Caco-2 (cell line): ENCODE results near the gene OTOP1. TPM values are rescaled to one million over a fixed set of nuclear protein-coding genes. Genes with fewer than 3 reads are reported as not detected.

Source experiments
- Bru-seq: library from RNA; stranded (reverse); fragments of 400-500 nt; gene quantifications from one replicate; lab custom pipeline; 2021; lab: Mats Ljungman, UMichigan
- BruChase-seq, 2 experiments: library from RNA; stranded (reverse); fragments of 400-500 nt; gene quantifications; one replicate each; lab custom pipeline; 2021; lab: Mats Ljungman, UMichigan
- BruUV-seq: library from RNA; stranded (reverse); fragments of 400-500 nt; replicated peaks from 2 replicates; lab custom pipeline; 2021; lab: Mats Ljungman, UMichigan
- CTCF ChIA-PET: fragments of 300-600 bp; sonication (Branson Sonifier 250); formaldehyde crosslinking; loops from one replicate; lab custom pipeline; 2022; ENCODE audit warnings: antibody characterized with exemption; lab: Charles Lee
- POLR2A ChIA-PET: fragments of 300-600 bp; sonication (Branson Sonifier 250); formaldehyde crosslinking; loops from one replicate; lab custom pipeline; 2022; ENCODE audit warnings: antibody characterized with exemption; lab: Charles Lee
- DNase-seq, 2 experiments: peaks; one replicate each; pipeline versions ENCODE4 v3.0.0 to v3.0.0-alpha.2; 2020 to 2022
- H3K27me3 ChIP-seq: replicated peaks from 2 replicates; pipeline ENCODE4 v1.6.0; 2011; ENCODE audit warnings: low read length; ENCODE audit not compliant: control insufficient read depth, insufficient read depth
- H3K36me3 ChIP-seq: 2 replicates; pipeline ENCODE4 v1.5.1; 2011; ENCODE audit warnings: low read length; ENCODE audit not compliant: control insufficient read depth, insufficient read depth
- H3K4me1 ChIP-seq: fragments of 250-450 bp; sonication (Bioruptor Pico); 2 replicates; pipeline ENCODE4 v1.5.1; 2020; ENCODE audit warnings: mild to moderate bottlenecking
- H3K4me3 ChIP-seq: 2 replicates; pipeline ENCODE4 v1.5.1; 2011; ENCODE audit warnings: low read depth, mild to moderate bottlenecking, control low read depth, low read length
- H3K9me3 ChIP-seq: fragments of 250-450 bp; sonication (Bioruptor Pico); 2 replicates; pipeline ENCODE4 v1.5.1; 2020; ENCODE audit warnings: mild to moderate bottlenecking, moderate library complexity
- H3K27ac Mint-ChIP-seq: one replicate; pipeline ENCODE4 v1.8.0; 2022; ENCODE audit warnings: mixed read lengths; ENCODE audit not compliant: unreplicated experiment
- H3K27me3 Mint-ChIP-seq: one replicate; pipeline ENCODE4 v1.8.0; 2022; ENCODE audit warnings: mixed read lengths; ENCODE audit not compliant: insufficient read depth, unreplicated experiment
- H3K36me3 Mint-ChIP-seq: one replicate; pipeline ENCODE4 v1.8.0; 2022; ENCODE audit warnings: mild to moderate bottlenecking, mixed read lengths; ENCODE audit not compliant: insufficient read depth, unreplicated experiment
- H3K4me1 Mint-ChIP-seq: one replicate; pipeline ENCODE4 v1.8.0; 2022; ENCODE audit warnings: low read depth, mixed read lengths; ENCODE audit not compliant: unreplicated experiment
- H3K4me3 Mint-ChIP-seq: one replicate; pipeline ENCODE4 v1.8.0; 2022; ENCODE audit warnings: mild to moderate bottlenecking, moderate library complexity, mixed read lengths; ENCODE audit not compliant: unreplicated experiment
- H3K9me3 Mint-ChIP-seq: one replicate; pipeline ENCODE4 v1.8.0; 2022; ENCODE audit warnings: mixed read lengths; ENCODE audit not compliant: unreplicated experiment
- intact Hi-C: fragments of 100-400 bp; cut with micrococcal nuclease; formaldehyde crosslinking; loops from one replicate; pipeline ENCODE4 v1.10.0; 2022; ENCODE audit not compliant: unreplicated experiment
- long read RNA-seq: library from polyadenylated mRNA; stranded (forward); transcript quantifications from one replicate; pipeline ENCODE4 v2.0.0, GENCODE V29; 2022
- total RNA-seq: library from RNA; stranded (reverse); gene quantifications from 2 replicates; pipeline ENCODE4 v1.2.3, GENCODE V29; 2022
- TF ChIP-seq, protein P1 (sequence below), 2 experiments: fragments of 200-600 bp in 1 of 2; IDR thresholded peaks; 1 replicate in 1 of 2; 2 replicates in 1 of 2; pipeline versions ENCODE4 v1.5.1 to v1.8.0; 2011 to 2022; ENCODE audit warnings: antibody characterized with exemption in 1 of 2, control low read depth in 1 of 2, inconsistent platforms in 1 of 2, low read depth in 1 of 2, low read length in 1 of 2, mild to moderate bottlenecking in 1 of 2, moderate library complexity in 1 of 2; ENCODE audit not compliant: insufficient read depth in 1 of 2, severe bottlenecking in 1 of 2, unreplicated experiment in 1 of 2

The OTOP1 gene, protein sequence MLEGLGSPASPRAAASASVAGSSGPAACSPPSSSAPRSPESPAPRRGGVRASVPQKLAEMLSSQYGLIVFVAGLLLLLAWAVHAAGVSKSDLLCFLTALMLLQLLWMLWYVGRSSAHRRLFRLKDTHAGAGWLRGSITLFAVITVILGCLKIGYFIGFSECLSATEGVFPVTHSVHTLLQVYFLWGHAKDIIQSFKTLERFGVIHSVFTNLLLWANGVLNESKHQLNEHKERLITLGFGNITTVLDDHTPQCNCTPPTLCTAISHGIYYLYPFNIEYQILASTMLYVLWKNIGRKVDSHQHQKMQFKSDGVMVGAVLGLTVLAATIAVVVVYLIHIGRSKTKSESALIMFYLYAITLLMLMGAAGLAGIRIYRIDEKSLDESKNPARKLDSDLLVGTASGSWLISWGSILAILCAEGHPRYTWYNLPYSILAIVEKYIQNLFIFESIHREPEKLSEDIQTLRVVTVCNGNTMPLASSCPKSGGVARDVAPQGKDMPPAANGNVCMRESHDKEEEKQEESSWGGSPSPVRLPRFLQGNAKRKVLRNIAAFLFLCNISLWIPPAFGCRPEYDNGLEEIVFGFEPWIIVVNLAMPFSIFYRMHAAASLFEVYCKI
- total RNA-seq (not detected in 2 replicates), Bru-seq, nascent RNA (not detected), BruChase-seq, experiment 1, labeled RNA remaining after a 2-hour chase (percentile 5 among the genes with signal in this experiment), BruChase-seq, experiment 2, labeled RNA remaining after a 6-hour chase (percentile 3 among the genes with signal in this experiment)
- long read RNA-seq = 0 reads

DNA sequence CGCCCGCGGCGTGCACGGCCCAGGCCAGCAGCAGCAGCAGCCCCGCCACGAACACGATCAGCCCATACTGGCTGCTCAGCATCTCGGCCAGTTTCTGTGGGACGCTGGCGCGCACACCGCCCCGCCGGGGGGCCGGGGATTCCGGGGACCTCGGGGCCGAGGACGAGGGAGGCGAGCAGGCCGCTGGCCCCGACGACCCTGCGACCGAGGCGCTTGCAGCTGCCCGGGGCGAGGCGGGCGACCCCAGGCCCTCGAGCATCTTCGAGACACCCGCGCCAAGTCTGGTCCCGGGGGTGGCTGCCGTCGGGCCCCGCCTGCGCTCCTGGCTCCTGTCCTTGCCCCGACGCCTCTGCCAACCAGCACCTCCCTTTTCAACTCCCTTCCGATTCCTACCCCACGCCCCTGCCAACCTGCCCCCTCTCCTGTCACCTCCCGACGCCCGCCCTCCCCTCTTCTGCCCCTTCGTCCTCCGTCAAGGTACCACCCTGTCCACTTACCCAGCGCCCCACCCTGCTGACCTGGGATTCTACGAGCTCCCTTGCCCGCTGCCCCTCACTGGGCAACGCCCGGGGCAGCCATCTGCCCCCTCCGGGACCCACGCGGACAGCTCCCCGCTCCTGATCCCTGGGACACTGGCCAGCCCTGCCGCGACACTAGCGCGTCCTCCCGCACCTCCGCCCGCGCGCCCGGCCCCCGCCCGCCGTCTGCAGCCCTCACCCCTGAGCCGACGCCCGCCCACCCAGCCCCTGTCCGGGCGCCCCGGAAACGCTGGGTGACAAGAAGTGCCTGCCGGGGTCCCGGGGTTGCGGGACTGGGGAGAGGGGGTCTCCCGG lies at the start of gene OTOP1:
Gene OTOP1, minus strand, starts transcription at position 324 of the 833 bp plus-strand sequence. Its CDS starts 65 bp downstream, at position 259.
- H3K9me3 ChIP-seq = no peaks in the 10 kb centered on the region
- Mint-ChIP-seq H3K4me1 (peaks cover 4% of the 10 kb centered on the region), H3K27me3 (peaks cover 20% of the 10 kb centered on the region), H3K4me3 (no peak within 1 kb of the TSS), H3K9me3 (no peaks in the 10 kb centered on the region), H3K27ac (no peak within 1 kb of the TSS), H3K36me3 (no peaks in the 10 kb centered on the region)
- H3K4me3 ChIP-seq = no peak within 1 kb of the TSS
- no peaks in the 10 kb centered on the region for H3K36me3 ChIP-seq
- no peaks in the 10 kb centered on the region for H3K4me1 ChIP-seq
- no TSS peak for BruUV-seq
- intact Hi-C loops = no loop called here
- TF ChIP-seq, protein P1, sequence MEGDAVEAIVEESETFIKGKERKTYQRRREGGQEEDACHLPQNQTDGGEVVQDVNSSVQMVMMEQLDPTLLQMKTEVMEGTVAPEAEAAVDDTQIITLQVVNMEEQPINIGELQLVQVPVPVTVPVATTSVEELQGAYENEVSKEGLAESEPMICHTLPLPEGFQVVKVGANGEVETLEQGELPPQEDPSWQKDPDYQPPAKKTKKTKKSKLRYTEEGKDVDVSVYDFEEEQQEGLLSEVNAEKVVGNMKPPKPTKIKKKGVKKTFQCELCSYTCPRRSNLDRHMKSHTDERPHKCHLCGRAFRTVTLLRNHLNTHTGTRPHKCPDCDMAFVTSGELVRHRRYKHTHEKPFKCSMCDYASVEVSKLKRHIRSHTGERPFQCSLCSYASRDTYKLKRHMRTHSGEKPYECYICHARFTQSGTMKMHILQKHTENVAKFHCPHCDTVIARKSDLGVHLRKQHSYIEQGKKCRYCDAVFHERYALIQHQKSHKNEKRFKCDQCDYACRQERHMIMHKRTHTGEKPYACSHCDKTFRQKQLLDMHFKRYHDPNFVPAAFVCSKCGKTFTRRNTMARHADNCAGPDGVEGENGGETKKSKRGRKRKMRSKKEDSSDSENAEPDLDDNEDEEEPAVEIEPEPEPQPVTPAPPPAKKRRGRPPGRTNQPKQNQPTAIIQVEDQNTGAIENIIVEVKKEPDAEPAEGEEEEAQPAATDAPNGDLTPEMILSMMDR (IDR thresholded peaks at IDR 0.05; ENCODE audit: insufficient read depth in 1 of 2, low read depth in 1 of 2, low read length in 1 of 2, severe bottlenecking in 1 of 2, unreplicated experiment in 1 of 2) = no peak
- H3K27me3 ChIP-seq = no peaks in the 10 kb centered on the region
- ChIA-PET CTCF (no interaction called here), POLR2A (no interaction called here)
- no peak for DNase-seq

DNA sequence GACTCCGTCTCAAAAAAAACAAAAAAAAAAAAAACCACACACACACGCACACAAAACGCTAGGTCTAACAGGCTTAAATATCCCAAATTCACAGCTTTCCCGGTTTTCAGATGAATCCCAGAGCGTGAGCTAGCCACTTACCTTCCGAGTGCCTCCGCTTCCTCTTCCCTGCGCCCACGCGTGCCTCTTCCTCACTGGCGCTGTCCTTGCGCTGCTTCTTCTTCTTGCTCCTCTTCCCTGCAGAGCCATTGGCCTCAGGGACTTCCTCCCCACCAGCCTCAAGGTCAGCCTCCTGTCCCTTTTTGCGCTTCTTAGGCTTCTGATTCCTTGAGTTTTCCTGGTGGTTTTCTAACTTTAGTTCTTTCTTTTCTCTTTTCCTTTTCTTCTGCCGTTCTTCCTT lies 47.5 kb upstream of the OTOP1 start:
- no TSS peak for BruUV-seq
- DNase-seq = no peak
- Histone ChIP-seq H3K4me1 (no peaks in the 10 kb centered on the region), H3K4me3 (no peak overlapping the region), H3K27me3 (no peaks in the 10 kb centered on the region), H3K36me3 (no peaks in the 10 kb centered on the region; the same call in 1 of the 2 replicates), H3K9me3 (no peaks in the 10 kb centered on the region)
- Mint-ChIP-seq H3K27ac (no peak overlapping the region), H3K4me3 (no peak overlapping the region), H3K27me3 (no peaks in the 10 kb centered on the region), H3K4me1 (no peaks in the 10 kb centered on the region), H3K36me3 (peaks cover 63% of the 10 kb centered on the region), H3K9me3 (no peaks in the 10 kb centered on the region)
- POLR2A ChIA-PET = no interaction called here
- TF ChIP-seq, protein P1 (IDR thresholded peaks at IDR 0.05; ENCODE audit: insufficient read depth in 1 of 2, low read depth in 1 of 2, low read length in 1 of 2, severe bottlenecking in 1 of 2, unreplicated experiment in 1 of 2) = no peak
- intact Hi-C loops = no loop called here
- CTCF ChIA-PET = no interaction called here

DNA sequence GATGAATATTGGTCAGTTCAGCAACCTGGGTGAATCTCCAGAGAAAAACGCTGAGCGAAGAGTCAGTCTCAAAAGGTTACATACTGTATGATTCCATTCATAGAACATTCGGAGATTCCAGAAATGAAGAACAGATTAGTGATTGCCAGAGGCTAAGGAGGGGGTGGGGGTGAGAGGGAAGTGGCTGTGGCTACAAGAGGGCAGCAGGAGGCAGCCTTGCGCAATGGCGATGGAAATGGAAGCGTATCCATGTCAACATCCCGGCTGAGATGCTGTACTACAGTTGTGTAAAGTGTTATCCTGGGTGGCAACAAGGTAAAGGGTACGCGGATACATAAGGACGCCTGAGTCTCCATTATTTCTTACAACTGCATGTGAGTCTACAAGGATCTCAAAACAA lies 45.2 kb upstream of the OTOP1 start:
- Histone ChIP-seq H3K4me3 (no peak overlapping the region), H3K27me3 (no peaks in the 10 kb centered on the region), H3K9me3 (no peaks in the 10 kb centered on the region), H3K4me1 (no peaks in the 10 kb centered on the region), H3K36me3 (no peaks in the 10 kb centered on the region; the same call in 1 of the 2 replicates)
- no TSS peak for BruUV-seq
- intact Hi-C loops = no loop called here
- Mint-ChIP-seq H3K27me3 (no peaks in the 10 kb centered on the region), H3K4me1 (no peaks in the 10 kb centered on the region), H3K9me3 (no peaks in the 10 kb centered on the region), H3K4me3 (no peak overlapping the region), H3K36me3 (peaks cover 64% of the 10 kb centered on the region), H3K27ac (no peak overlapping the region)
- TF ChIP-seq, protein P1 (IDR thresholded peaks at IDR 0.05; ENCODE audit: insufficient read depth in 1 of 2, low read depth in 1 of 2, low read length in 1 of 2, severe bottlenecking in 1 of 2, unreplicated experiment in 1 of 2) = no peak
- POLR2A ChIA-PET = no interaction called here
- CTCF ChIA-PET = no interaction called here
- DNase-seq = no peak
